Measurements from ENCODE around the gene COX6B1.

DNA sequence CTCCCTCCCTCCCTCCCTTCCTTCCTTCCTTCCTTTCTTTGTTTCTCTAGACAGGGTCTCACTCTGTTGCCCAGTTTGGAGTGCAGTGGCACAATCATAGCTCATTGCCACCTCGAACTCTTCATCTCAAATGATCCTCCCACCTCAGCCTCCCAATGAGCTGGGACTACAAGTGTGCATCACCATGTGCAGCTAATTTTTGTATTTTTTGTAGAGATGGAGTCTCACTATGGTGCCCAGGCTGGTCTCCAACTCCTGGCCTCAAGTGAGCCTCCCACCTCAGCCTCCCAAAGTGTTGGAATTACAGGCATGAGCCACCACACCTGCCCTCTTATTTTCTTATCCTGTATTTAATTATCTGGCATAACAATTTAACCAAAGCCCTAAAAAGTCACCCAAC, 22.6 kb downstream of the COX6B1 start:
- no peak for TF ChIP-seq EP300 (conservative IDR thresholded peaks at IDR 0.05; ENCODE audit: poor library complexity, severe bottlenecking)
- TF ChIP-seq, protein P1, sequence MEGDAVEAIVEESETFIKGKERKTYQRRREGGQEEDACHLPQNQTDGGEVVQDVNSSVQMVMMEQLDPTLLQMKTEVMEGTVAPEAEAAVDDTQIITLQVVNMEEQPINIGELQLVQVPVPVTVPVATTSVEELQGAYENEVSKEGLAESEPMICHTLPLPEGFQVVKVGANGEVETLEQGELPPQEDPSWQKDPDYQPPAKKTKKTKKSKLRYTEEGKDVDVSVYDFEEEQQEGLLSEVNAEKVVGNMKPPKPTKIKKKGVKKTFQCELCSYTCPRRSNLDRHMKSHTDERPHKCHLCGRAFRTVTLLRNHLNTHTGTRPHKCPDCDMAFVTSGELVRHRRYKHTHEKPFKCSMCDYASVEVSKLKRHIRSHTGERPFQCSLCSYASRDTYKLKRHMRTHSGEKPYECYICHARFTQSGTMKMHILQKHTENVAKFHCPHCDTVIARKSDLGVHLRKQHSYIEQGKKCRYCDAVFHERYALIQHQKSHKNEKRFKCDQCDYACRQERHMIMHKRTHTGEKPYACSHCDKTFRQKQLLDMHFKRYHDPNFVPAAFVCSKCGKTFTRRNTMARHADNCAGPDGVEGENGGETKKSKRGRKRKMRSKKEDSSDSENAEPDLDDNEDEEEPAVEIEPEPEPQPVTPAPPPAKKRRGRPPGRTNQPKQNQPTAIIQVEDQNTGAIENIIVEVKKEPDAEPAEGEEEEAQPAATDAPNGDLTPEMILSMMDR (IDR thresholded peaks at IDR 0.05; ENCODE audit: poor library complexity, severe bottlenecking), result no peak
- no peak for TF ChIP-seq EZH2 (IDR thresholded peaks at IDR 0.05; ENCODE audit: borderline replicate concordance, insufficient read depth, low read length, poor library complexity, severe bottlenecking)
- TF ChIP-seq, protein P2, sequence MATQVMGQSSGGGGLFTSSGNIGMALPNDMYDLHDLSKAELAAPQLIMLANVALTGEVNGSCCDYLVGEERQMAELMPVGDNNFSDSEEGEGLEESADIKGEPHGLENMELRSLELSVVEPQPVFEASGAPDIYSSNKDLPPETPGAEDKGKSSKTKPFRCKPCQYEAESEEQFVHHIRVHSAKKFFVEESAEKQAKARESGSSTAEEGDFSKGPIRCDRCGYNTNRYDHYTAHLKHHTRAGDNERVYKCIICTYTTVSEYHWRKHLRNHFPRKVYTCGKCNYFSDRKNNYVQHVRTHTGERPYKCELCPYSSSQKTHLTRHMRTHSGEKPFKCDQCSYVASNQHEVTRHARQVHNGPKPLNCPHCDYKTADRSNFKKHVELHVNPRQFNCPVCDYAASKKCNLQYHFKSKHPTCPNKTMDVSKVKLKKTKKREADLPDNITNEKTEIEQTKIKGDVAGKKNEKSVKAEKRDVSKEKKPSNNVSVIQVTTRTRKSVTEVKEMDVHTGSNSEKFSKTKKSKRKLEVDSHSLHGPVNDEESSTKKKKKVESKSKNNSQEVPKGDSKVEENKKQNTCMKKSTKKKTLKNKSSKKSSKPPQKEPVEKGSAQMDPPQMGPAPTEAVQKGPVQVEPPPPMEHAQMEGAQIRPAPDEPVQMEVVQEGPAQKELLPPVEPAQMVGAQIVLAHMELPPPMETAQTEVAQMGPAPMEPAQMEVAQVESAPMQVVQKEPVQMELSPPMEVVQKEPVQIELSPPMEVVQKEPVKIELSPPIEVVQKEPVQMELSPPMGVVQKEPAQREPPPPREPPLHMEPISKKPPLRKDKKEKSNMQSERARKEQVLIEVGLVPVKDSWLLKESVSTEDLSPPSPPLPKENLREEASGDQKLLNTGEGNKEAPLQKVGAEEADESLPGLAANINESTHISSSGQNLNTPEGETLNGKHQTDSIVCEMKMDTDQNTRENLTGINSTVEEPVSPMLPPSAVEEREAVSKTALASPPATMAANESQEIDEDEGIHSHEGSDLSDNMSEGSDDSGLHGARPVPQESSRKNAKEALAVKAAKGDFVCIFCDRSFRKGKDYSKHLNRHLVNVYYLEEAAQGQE (IDR thresholded peaks at IDR 0.05; ENCODE audit: borderline replicate concordance), result no peak
